ENCODE data around the gene TBCA. TPM values are rescaled to one million over a fixed set of nuclear protein-coding genes. Genes with fewer than 3 reads are reported as not detected.

Gene TBCA
- total RNA-seq, 1 experiment from 2014 or later, result 317 TPM

DNA sequence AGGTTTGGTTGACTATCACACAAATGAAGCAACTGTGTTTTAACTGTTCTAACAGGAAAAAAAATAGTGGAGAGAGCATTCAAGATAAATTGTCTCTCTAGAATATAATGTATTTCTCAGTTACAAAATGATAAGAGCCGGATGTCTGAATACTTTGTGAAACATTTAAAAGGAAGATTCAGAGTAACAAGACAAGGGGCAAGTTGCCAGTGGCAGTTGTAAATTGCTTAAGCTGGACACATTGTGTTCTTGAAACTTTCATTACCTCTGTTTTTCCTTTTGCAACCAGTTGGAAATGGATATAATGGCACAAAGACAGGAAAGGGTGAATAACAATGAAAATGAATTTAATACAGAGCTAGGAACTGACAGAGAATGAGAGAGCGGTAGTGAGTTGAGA is 15.2 kb upstream of the TBCA start:
- no peaks in the 10 kb centered on the region for H4K20me1 ChIP-seq (ENCODE audit: insufficient read depth)
- no peak overlapping the region for H3K27ac ChIP-seq (ENCODE audit: low read depth, low read length)
- BruUV-seq (replicated peaks), result no TSS peak
- ChIA-PET POLR2A (no interaction called here), RAD21 (ENCODE audit: low non-redundant PET in 1 of 2, low total read pairs in 2 of 2, uncharacterized antibody in 2 of 2, unreplicated experiment in 2 of 2) (no interaction called here), CTCF (no interaction called here)
- no peaks in the 10 kb centered on the region for H3K9me2 ChIP-seq (ENCODE audit: insufficient read depth)
- H3K79me2 ChIP-seq (ENCODE audit: insufficient read depth, low read length), result no peaks in the 10 kb centered on the region
- intact Hi-C loops (cut with micrococcal nuclease), result no loop called here
- no peaks in the 10 kb centered on the region for H3K36me3 ChIP-seq (ENCODE audit: control insufficient read depth in 1 of 2, insufficient read depth in 2 of 2, low read length in 2 of 2)
- no peaks in the 10 kb centered on the region for H3K27me3 ChIP-seq (ENCODE audit: insufficient read depth, low read length)
- H2AFZ ChIP-seq (ENCODE audit: low read depth, low read length, poor library complexity, severe bottlenecking), result no peak overlapping the region
- no peaks in the 10 kb centered on the region for H3K9me3 ChIP-seq (ENCODE audit: control insufficient read depth in 1 of 2, insufficient read depth in 1 of 2, low read depth in 1 of 2, low read length in 2 of 2)
- no peak for DNase-seq (ENCODE audit: low read depth, low spot score)
- no peaks in the 10 kb centered on the region for H3K4me1 ChIP-seq (ENCODE audit: control insufficient read depth in 1 of 2, insufficient read depth in 2 of 2, low read length in 2 of 2)
- TF ChIP-seq SRF (IDR thresholded peaks at IDR 0.05; ENCODE audit: low read depth), result no peak
- no peak for TF ChIP-seq SP1 (IDR thresholded peaks at IDR 0.05; ENCODE audit: low read depth)
- no peak for TF ChIP-seq ELF1 (IDR thresholded peaks at IDR 0.05; ENCODE audit: borderline replicate concordance, low read depth)
- TF ChIP-seq RAD21 (IDR thresholded peaks at IDR 0.05; ENCODE audit: low read depth), result no peak
- TF ChIP-seq ZNF274 (IDR thresholded peaks at IDR 0.05; ENCODE audit: low read depth, low read length), result no peak
- TF ChIP-seq FOSL1 (IDR thresholded peaks at IDR 0.05; ENCODE audit: low read depth), result no peak
- no peak for TF ChIP-seq EZH2phosphoT487 (IDR thresholded peaks at IDR 0.05; ENCODE audit: borderline replicate concordance)
- TF ChIP-seq EGR1 (IDR thresholded peaks at IDR 0.05; ENCODE audit: low read depth), result no peak
- TF ChIP-seq JUND (IDR thresholded peaks at IDR 0.05), result no peak
- TF ChIP-seq, protein P1, sequence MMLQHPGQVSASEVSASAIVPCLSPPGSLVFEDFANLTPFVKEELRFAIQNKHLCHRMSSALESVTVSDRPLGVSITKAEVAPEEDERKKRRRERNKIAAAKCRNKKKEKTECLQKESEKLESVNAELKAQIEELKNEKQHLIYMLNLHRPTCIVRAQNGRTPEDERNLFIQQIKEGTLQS (IDR thresholded peaks at IDR 0.05), result no peak
- TF ChIP-seq POLR2AphosphoS5 (IDR thresholded peaks at IDR 0.05; ENCODE audit: low read depth, low read length), result no peak
- TF ChIP-seq, protein P2, sequence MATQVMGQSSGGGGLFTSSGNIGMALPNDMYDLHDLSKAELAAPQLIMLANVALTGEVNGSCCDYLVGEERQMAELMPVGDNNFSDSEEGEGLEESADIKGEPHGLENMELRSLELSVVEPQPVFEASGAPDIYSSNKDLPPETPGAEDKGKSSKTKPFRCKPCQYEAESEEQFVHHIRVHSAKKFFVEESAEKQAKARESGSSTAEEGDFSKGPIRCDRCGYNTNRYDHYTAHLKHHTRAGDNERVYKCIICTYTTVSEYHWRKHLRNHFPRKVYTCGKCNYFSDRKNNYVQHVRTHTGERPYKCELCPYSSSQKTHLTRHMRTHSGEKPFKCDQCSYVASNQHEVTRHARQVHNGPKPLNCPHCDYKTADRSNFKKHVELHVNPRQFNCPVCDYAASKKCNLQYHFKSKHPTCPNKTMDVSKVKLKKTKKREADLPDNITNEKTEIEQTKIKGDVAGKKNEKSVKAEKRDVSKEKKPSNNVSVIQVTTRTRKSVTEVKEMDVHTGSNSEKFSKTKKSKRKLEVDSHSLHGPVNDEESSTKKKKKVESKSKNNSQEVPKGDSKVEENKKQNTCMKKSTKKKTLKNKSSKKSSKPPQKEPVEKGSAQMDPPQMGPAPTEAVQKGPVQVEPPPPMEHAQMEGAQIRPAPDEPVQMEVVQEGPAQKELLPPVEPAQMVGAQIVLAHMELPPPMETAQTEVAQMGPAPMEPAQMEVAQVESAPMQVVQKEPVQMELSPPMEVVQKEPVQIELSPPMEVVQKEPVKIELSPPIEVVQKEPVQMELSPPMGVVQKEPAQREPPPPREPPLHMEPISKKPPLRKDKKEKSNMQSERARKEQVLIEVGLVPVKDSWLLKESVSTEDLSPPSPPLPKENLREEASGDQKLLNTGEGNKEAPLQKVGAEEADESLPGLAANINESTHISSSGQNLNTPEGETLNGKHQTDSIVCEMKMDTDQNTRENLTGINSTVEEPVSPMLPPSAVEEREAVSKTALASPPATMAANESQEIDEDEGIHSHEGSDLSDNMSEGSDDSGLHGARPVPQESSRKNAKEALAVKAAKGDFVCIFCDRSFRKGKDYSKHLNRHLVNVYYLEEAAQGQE (IDR thresholded peaks at IDR 0.05; ENCODE audit: low read depth), result no peak
- TF ChIP-seq CEBPB (IDR thresholded peaks at IDR 0.05; ENCODE audit: low read depth), result no peak
- TF ChIP-seq, protein P3, sequence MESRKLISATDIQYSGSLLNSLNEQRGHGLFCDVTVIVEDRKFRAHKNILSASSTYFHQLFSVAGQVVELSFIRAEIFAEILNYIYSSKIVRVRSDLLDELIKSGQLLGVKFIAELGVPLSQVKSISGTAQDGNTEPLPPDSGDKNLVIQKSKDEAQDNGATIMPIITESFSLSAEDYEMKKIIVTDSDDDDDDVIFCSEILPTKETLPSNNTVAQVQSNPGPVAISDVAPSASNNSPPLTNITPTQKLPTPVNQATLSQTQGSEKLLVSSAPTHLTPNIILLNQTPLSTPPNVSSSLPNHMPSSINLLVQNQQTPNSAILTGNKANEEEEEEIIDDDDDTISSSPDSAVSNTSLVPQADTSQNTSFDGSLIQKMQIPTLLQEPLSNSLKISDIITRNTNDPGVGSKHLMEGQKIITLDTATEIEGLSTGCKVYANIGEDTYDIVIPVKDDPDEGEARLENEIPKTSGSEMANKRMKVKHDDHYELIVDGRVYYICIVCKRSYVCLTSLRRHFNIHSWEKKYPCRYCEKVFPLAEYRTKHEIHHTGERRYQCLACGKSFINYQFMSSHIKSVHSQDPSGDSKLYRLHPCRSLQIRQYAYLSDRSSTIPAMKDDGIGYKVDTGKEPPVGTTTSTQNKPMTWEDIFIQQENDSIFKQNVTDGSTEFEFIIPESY (IDR thresholded peaks at IDR 0.05; ENCODE audit: extremely low read depth, insufficient replicate concordance, low read length), result no peak
- no peak for TF ChIP-seq TCF7L2 (IDR thresholded peaks at IDR 0.05; ENCODE audit: borderline replicate concordance, extremely low read depth, insufficient read depth, insufficient read length)
- no peak for ATAC-seq
- H3K9ac ChIP-seq (ENCODE audit: low read length), result no peak overlapping the region
- no peak overlapping the region for H3K4me2 ChIP-seq (ENCODE audit: low read length)
- no peak overlapping the region for H3K4me3 ChIP-seq (replicated peaks in 1 of 2; ENCODE audit: low read depth in 1 of 2, low read length in 2 of 2)

Data from HCT116 (cell line).